Transverse colon (tissue), 4 donors: ENCODE data around the gene SLC39A11. TPM values are rescaled to one million over a fixed set of nuclear protein-coding genes. Genes with fewer than 3 reads are reported as not detected.

ENCODE experiments used
- DNase-seq: peaks from one replicate; pipeline ENCODE4 v3.0.0-alpha.2; 2019
- H3K27ac ChIP-seq, 4 donors: fragments of 200-600 bp; sonication (generic); 2 replicates each; pipeline ENCODE4 v1.5.1; 2016 to 2018; ENCODE audit warnings: inconsistent platforms in 4 of 4
- H3K27me3 ChIP-seq: fragments of 200-600 bp; sonication (generic); 2 replicates; pipeline ENCODE4 v1.5.1; 2017; ENCODE audit warnings: inconsistent platforms
- H3K36me3 ChIP-seq, 4 donors: fragments of 200-600 bp; sonication (generic); 2 replicates each; pipeline ENCODE4 v1.5.1; 2017 to 2019; ENCODE audit warnings: inconsistent platforms in 4 of 4
- H3K4me1 ChIP-seq, 4 donors: fragments of 200-600 bp; sonication (generic); 2 replicates each; pipeline ENCODE4 v1.5.1; 2017 to 2020; ENCODE audit warnings: inconsistent platforms in 4 of 4
- H3K4me3 ChIP-seq, 4 donors: fragments of 200-600 bp; sonication (generic); 1 replicate in 1 of 4; 2 replicates in 3 of 4; pipeline versions ENCODE4 v1.5.1 to v1.6.1; 2017 to 2019; ENCODE audit warnings: inconsistent platforms in 4 of 4
- H3K9me3 ChIP-seq, 2 donors: fragments of 200-600 bp; sonication (generic); 2 replicates each; pipeline ENCODE4 v1.5.1; 2017 to 2019; ENCODE audit warnings: inconsistent platforms in 2 of 2
- CTCF ChIP-seq, 5 experiments: fragments of 200-600 bp in 3 of 5; fragments of 450-650 bp in 2 of 5; sonication (generic) in 3 of 5; IDR thresholded peaks; 1 replicate in 2 of 5; 2 replicates in 3 of 5; pipeline ENCODE4 v1.5.1; 2016 to 2017; ENCODE audit warnings: antibody characterized with exemption in 5 of 5, inconsistent platforms in 3 of 5, mild to moderate bottlenecking in 2 of 5, moderate library complexity in 1 of 5
- EP300 ChIP-seq: sonication (generic); formaldehyde crosslinking; IDR thresholded peaks from one replicate; pipeline ENCODE4 v1.6.1; 2017; ENCODE audit warnings: antibody characterized with exemption, low read depth
- POLR2A ChIP-seq: fragments of 450-650 bp; IDR thresholded peaks from one replicate; pipeline ENCODE4 v1.6.1; 2016; ENCODE audit warnings: antibody characterized with exemption, mild to moderate bottlenecking, moderate library complexity
- POLR2AphosphoS5 ChIP-seq, 3 donors: sonication (generic); formaldehyde crosslinking; IDR thresholded peaks; one replicate each; pipeline ENCODE4 v1.6.1; 2016; ENCODE audit warnings: antibody characterized with exemption in 3 of 3
- WGBS, 2 donors: methylation state at CpG; one replicate each; pipeline ENCODE4 v1.1.5; 2018; ENCODE audit warnings: low coverage in 1 of 2; 5-methylcytosine and 5-hydroxymethylcytosine counted together
- in situ Hi-C, 4 donors: fragments of 200-750 bp; cut with MboI; loops; one replicate each; pipeline versions ENCODE4 v1.15.0 to v1.15.1; 2017; ENCODE audit warnings: low sequenced_read_pairs in 3 of 4, low pct_ligation_motif_present in 1 of 4, low pct_unique_long_range_greater_than_20kb in 1 of 4
- intact Hi-C: fragments of 100-400 bp; cut with DNase I; formaldehyde crosslinking; loops from one replicate; pipeline ENCODE4 v1.15.1; 2023; ENCODE audit warnings: low total_unique reads
- total RNA-seq, 4 donors: library from RNA; depleted of rRNA; stranded (reverse); fragments of >200 nt; gene quantifications; one replicate each; pipeline ENCODE4 v1.1.0, GENCODE V29; 2016

Gene SLC39A11
- total RNA-seq, 4 donors from 2014 or later, result 20.7 to 49.7 (median 33.3) TPM

GRCh38 chr17:72734613-72735012 lies 357.9 kb downstream of the SLC39A11 start:
- 88 to 94% methylated on average over 6 to 10 of the region's 10 CpGs for WGBS, 2 donors
- intact Hi-C loops, result no loop called here
- peak overlapping the region in 2 of 4 donors; percentile 46 to 51 for H3K27ac ChIP-seq
- in situ Hi-C loops, result loop anchor here in 2 of 4 donors (25.0 kb wide), 1 partner anchor 628 kb away; no protein-coding TSS in a partner anchor
- TF ChIP-seq CTCF (IDR thresholded peaks at IDR 0.05) (no peak), POLR2AphosphoS5 (IDR thresholded peaks at IDR 0.05) (no peak), EP300 (no peak)
- H3K36me3 ChIP-seq, result no peaks in the 10 kb centered on the region
- no peak for DNase-seq
- H3K4me1 ChIP-seq, result peaks cover 0 to 8% (median 0%) of the 10 kb centered on the region in 4 donors
- H3K4me3 ChIP-seq, result no peak overlapping the region
- no peaks in the 10 kb centered on the region for H3K9me3 ChIP-seq
- H3K27me3 ChIP-seq, result no peaks in the 10 kb centered on the region

- no peak overlapping the region for H3K4me3 ChIP-seq
- in situ Hi-C loops, result loop anchor here in 2 of 4 donors (25.0 kb wide), 1 partner anchor 629 kb away; no protein-coding TSS in a partner anchor
- WGBS, 2 donors, result 86% methylated on average over 3 of the region's 3 CpGs; no CpG with 5 or more reads in 1 of the 2 donors
- intact Hi-C loops, result no loop called here
- no peaks in the 10 kb centered on the region for H3K36me3 ChIP-seq
- DNase-seq, result no peak
- peaks cover 0 to 8% (median 0%) of the 10 kb centered on the region in 4 donors for H3K4me1 ChIP-seq
- peak overlapping the region in 1 of 4 donors; percentile 51 for H3K27ac ChIP-seq
- H3K9me3 ChIP-seq, result no peaks in the 10 kb centered on the region
- H3K27me3 ChIP-seq, result no peaks in the 10 kb centered on the region
- no peak for TF ChIP-seq POLR2AphosphoS5 (IDR thresholded peaks at IDR 0.05)
- no peak for TF ChIP-seq EP300
- TF ChIP-seq CTCF (IDR thresholded peaks at IDR 0.05), result no peak
- TF ChIP-seq POLR2A, result no peak
These were observed 358.7 kb downstream of the SLC39A11 start for GRCh38 chr17:72733619-72734282.

- H3K9me3 ChIP-seq, result no peaks in the 10 kb centered on the region
- no peaks in the 10 kb centered on the region for H3K36me3 ChIP-seq
- no peaks in the 10 kb centered on the region for H3K27me3 ChIP-seq
- WGBS, 2 donors, result 81% methylated on average over 3 to 8 of the region's 8 CpGs
- no peak for TF ChIP-seq POLR2A
- TF ChIP-seq CTCF (IDR thresholded peaks at IDR 0.05), result no peak
- TF ChIP-seq EP300, result no peak
- no peak for TF ChIP-seq POLR2AphosphoS5 (IDR thresholded peaks at IDR 0.05)
- H3K27ac ChIP-seq, result no peak overlapping the region
- in situ Hi-C loops (loop anchor here in 2 of 4 donors (25.0 kb wide), 1 partner anchor 629 kb away; no protein-coding TSS in a partner anchor), intact Hi-C loops (no loop called here)
- H3K4me3 ChIP-seq, result no peak overlapping the region
- H3K4me1 ChIP-seq, result peaks cover 0 to 9% (median 0%) of the 10 kb centered on the region in 4 donors
- no peak for DNase-seq
These were observed 359.4 kb downstream of the SLC39A11 start for GRCh38 chr17:72732893-72733618.

- no peak for TF ChIP-seq POLR2AphosphoS5 (IDR thresholded peaks at IDR 0.05)
- no peak for TF ChIP-seq POLR2A
- no peak for TF ChIP-seq CTCF (IDR thresholded peaks at IDR 0.05)
- no peak for TF ChIP-seq EP300
- H3K27me3 ChIP-seq, result no peaks in the 10 kb centered on the region
- no peak for DNase-seq
- H3K36me3 ChIP-seq, result no peaks in the 10 kb centered on the region
- no peaks in the 10 kb centered on the region for H3K9me3 ChIP-seq
- H3K27ac ChIP-seq, result no peak overlapping the region
- peaks cover 0 to 12% (median 3%) of the 10 kb centered on the region in 4 donors for H3K4me1 ChIP-seq
- in situ Hi-C loops (loop anchor here in 2 of 4 donors (25.0 kb wide), 1 partner anchor 632 kb away; no protein-coding TSS in a partner anchor), intact Hi-C loops (no loop called here)
- 51 to 59% methylated on average over 7 of the region's 7 CpGs for WGBS, 2 donors
- no peak overlapping the region for H3K4me3 ChIP-seq
These were observed 362.4 kb downstream of the SLC39A11 start for GRCh38 chr17:72730077-72730476.
